SU-DHL-6 (cell line): ENCODE data around the gene ENKD1.

ENCODE experiments used
- H2AFZ ChIP-seq: fragments of 200-600 bp; sonication (generic); 2 replicates; pipeline ENCODE4 v1.6.1; 2014; ENCODE audit warnings: low read depth, mild to moderate bottlenecking, moderate library complexity, mixed read lengths, antibody characterized with exemption, low read length; ENCODE audit not compliant: severe bottlenecking
- H3F3A ChIP-seq: fragments of 200-600 bp; shearing (Covaris generic); 2 replicates; pipeline ENCODE4 v1.6.0; 2016; ENCODE audit warnings: antibody characterized with exemption, mild to moderate bottlenecking; ENCODE audit not compliant: insufficient read depth
- H3K27ac ChIP-seq: fragments of 200-600 bp; sonication (generic); 2 replicates; pipeline ENCODE4 v1.5.1; 2016; ENCODE audit warnings: low read depth, mild to moderate bottlenecking, low read length, moderate library complexity, mixed read lengths
- H3K27me3 ChIP-seq: fragments of 200-600 bp; sonication (generic), shearing (Covaris generic); 2 replicates; pipeline ENCODE4 v1.6.0; 2014; ENCODE audit warnings: mild to moderate bottlenecking, low read length
- H3K36me3 ChIP-seq: fragments of 200-600 bp; sonication (generic); 2 replicates; pipeline ENCODE4 v1.6.1; 2014; ENCODE audit warnings: mild to moderate bottlenecking, low read length, mixed read lengths
- H3K4me2 ChIP-seq: fragments of 300-600, 200-600 bp; shearing (Covaris generic), sonication (generic); 2 replicates; pipeline ENCODE4 v1.6.0; 2014; ENCODE audit warnings: low read length, low read depth, mild to moderate bottlenecking; ENCODE audit not compliant: poor library complexity, severe bottlenecking
- H3K4me3 ChIP-seq: fragments of 200-600 bp; sonication (generic); 2 replicates; pipeline ENCODE4 v1.5.1; 2014; ENCODE audit warnings: antibody characterized with exemption, low read length, mild to moderate bottlenecking, mixed read lengths; ENCODE audit not compliant: insufficient read depth, poor library complexity, severe bottlenecking
- H3K79me2 ChIP-seq: fragments of 200-600 bp; sonication (generic); 2 replicates; pipeline ENCODE4 v1.6.1; 2014; ENCODE audit warnings: mild to moderate bottlenecking, low read length, moderate library complexity; ENCODE audit not compliant: insufficient read depth
- H3K9ac ChIP-seq: fragments of 200-600 bp; sonication (generic); 2 replicates; pipeline ENCODE4 v1.7.0; 2014; ENCODE audit warnings: mild to moderate bottlenecking, low read length
- H3K9me2 ChIP-seq: fragments of 200-600 bp; sonication (generic); replicated peaks from 2 replicates; pipeline ENCODE4 v1.6.1; 2014; ENCODE audit warnings: low read length; ENCODE audit not compliant: insufficient read depth
- H3K9me3 ChIP-seq: fragments of 200-600 bp; sonication (generic); 2 replicates; pipeline ENCODE4 v1.6.1; 2014; ENCODE audit warnings: low read length, mixed read lengths; ENCODE audit not compliant: insufficient read depth
- H4K20me1 ChIP-seq: fragments of 200-600 bp; sonication (generic); 2 replicates; pipeline ENCODE4 v1.6.1; 2014; ENCODE audit warnings: low read depth, mild to moderate bottlenecking, antibody characterized with exemption, low read length, moderate library complexity, mixed read lengths
- CTCF ChIP-seq: fragments of 200-600 bp; sonication (generic); IDR thresholded peaks from one replicate; pipeline ENCODE4 v1.5.1; 2017; ENCODE audit warnings: antibody characterized with exemption, mild to moderate bottlenecking, low read length, moderate library complexity; ENCODE audit not compliant: insufficient read depth, poor library complexity, severe bottlenecking
- EZH2phosphoT487 ChIP-seq: fragments of 200-600 bp; sonication (generic), shearing (Covaris generic); conservative IDR thresholded peaks from 2 replicates; pipeline ENCODE4 v1.6.1; 2018; ENCODE audit warnings: mild to moderate bottlenecking, antibody characterized with exemption, low read length, moderate library complexity, mixed read lengths

The ENKD1 gene

GRCh38 chr16:67644038-67644437, 22.5 kb downstream of the ENKD1 start:
- no peaks in the 10 kb centered on the region for H3K9me2 ChIP-seq
- peaks cover under 1% of the 10 kb centered on the region; the same call in 1 of the 2 replicates for H3K36me3 ChIP-seq
- no peak overlapping the region for H3K27ac ChIP-seq
- H3K27me3 ChIP-seq: no peaks in the 10 kb centered on the region
- H3K4me2 ChIP-seq: peak overlapping the region; percentile 88
- TF ChIP-seq EZH2phosphoT487 (no peak), CTCF (no peak)
- no peak overlapping the region for H3K4me3 ChIP-seq
- peaks cover 13% of the 10 kb centered on the region for H3F3A ChIP-seq
- no peak overlapping the region for H2AFZ ChIP-seq
- H3K9ac ChIP-seq: peak overlapping the region; percentile 98; the same call in 1 of the 2 replicates
- no peaks in the 10 kb centered on the region for H3K9me3 ChIP-seq
- H4K20me1 ChIP-seq: no peaks in the 10 kb centered on the region
- H3K79me2 ChIP-seq: peaks cover 8% of the 10 kb centered on the region

DNA sequence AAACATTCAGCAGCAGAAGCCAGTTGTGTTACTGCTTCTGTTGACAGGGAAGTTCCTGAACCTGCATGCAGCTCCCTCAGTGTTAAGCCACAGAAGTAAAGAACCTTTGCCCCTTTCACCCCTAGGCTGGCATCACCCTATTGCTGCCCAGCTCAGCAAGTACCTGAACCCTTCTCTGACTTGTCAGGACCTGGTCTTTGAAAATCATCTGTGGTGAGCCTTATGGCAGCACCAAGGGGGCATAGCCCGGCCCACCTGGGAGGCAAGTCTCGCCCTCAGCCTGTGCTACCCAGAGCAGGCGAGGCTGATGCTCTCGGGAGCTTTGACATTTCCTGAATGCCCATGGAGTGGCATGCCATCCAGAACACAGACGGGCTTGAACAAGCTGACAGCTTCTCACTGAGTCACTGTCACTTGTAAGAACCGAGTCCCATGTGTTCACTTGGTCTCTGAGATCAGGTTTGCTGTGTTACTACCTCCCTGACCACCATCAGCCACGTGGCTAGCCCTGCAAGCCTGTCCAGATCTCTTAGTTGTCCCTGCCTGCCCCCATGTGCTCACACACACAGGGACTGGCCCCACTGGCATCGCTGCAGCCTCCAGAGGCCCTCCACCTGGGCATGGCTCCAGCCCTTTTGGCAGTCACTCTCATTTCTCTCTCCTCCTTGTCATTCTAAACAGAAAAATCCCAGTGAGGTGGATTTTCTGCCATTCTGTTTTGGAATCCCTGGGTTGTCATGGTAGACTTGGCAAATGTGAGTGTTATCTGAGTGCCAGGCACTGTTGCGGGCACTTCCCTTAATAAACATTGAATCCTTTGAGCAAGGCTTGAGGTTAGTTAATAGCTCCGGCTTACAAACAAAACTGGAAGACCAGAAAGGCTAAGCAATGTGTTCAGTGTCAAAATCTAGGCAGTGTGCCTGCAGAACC, 24.5 kb downstream of the ENKD1 start:
- Histone ChIP-seq H3K9me2 (no peaks in the 10 kb centered on the region), H3K36me3 (peaks cover 16% of the 10 kb centered on the region), H3F3A (peaks cover 21% of the 10 kb centered on the region), H4K20me1 (no peaks in the 10 kb centered on the region), H3K4me2 (no peak overlapping the region), H3K9me3 (no peaks in the 10 kb centered on the region), H3K27ac (no peak overlapping the region), H3K79me2 (peaks cover 8% of the 10 kb centered on the region), H2AFZ (no peak overlapping the region), H3K9ac (no peak overlapping the region), H3K27me3 (no peaks in the 10 kb centered on the region), H3K4me3 (no peak overlapping the region)
- TF ChIP-seq CTCF: no peak
- TF ChIP-seq EZH2phosphoT487: no peak

GRCh38 chr16:67637625-67638024, 28.9 kb downstream of the ENKD1 start:
- Histone ChIP-seq H3K27ac (no peak overlapping the region), H3K9me3 (no peaks in the 10 kb centered on the region), H4K20me1 (no peaks in the 10 kb centered on the region), H2AFZ (no peak overlapping the region), H3K27me3 (no peaks in the 10 kb centered on the region), H3K4me3 (no peak overlapping the region), H3K9ac (no peak overlapping the region), H3K4me2 (no peak overlapping the region), H3K36me3 (peaks cover 24% of the 10 kb centered on the region), H3F3A (peaks cover 17% of the 10 kb centered on the region), H3K79me2 (no peaks in the 10 kb centered on the region), H3K9me2 (no peaks in the 10 kb centered on the region)
- TF ChIP-seq EZH2phosphoT487 (no peak), CTCF (no peak)
